Right renal pelvis (tissue), 4 donors: ENCODE results near the gene SMG6. TPM values are rescaled to one million over a fixed set of nuclear protein-coding genes. Genes with fewer than 3 reads are reported as not detected.
A peak's percentile ranks its signal among the peaks of the same experiment; 100 is the strongest.

Experiments
- DNase-seq, 4 donors: peaks; one replicate each; pipeline ENCODE4 v3.0.0-alpha.2; 2013; ENCODE audit warnings: low read depth in 4 of 4, low spot score in 3 of 4, missing footprints in 1 of 4
- polyA plus RNA-seq, 4 donors: library from polyadenylated mRNA; unstranded; fragments of 120-200 nt; gene quantifications; one replicate each; pipeline ENCODE4 v1.2.1, GENCODE V29; 2013; ENCODE audit not compliant: insufficient read length in 4 of 4

The SMG6 gene
- polyA plus RNA-seq, 4 donors = 31.8 to 35.8 (median 33.1) TPM

- no peak for DNase-seq
Measured at GRCh38 chr17:2237950-2238349, 65.6 kb downstream of the SMG6 start.

DNA sequence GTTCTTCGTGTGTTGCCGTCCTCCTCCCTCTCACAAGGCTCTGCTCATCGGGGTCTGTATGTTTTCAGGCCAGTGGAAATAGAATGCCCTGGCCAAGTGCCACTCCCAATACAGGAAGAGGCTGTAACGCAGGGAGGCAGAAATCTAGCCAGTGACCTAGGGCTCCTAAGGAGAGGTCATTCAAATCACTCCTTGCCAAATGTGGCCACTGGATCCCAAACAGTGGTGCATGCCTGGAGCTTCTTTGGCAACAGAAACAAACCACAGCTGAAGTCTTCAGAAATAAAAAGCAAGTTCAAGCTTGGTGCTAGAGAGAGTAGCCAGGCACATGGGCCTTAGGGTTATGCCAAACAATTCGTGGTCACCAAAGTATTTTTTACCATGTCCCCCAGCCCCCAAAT, 66.1 kb downstream of the SMG6 start:
- no peak for DNase-seq

DNA sequence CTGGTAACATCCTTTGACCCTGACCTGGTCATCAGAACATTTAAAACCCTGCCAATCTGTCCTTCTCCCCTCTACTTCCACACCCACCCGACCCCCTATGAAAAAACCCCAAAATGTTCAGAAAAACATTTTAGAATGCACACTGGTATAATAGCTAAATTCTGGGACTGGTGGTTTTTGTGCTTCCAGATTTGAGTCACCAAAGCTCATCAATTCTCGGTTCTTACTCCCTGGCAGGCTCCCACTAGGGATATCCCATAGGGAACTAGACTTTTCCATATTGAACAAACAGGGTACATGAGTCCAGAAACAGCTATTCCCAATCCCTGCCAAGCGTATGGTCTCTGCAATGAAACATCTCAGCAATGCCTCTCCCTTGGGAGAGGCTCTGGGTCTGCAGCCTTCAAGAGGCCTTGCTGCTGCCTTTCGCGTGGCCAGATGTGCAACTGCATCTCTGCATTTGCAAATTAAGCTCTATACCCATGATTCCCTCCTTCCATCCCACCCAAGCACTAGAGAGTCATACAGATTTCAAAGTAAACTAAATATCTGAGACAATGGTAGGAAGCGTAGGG, 67.7 kb downstream of the SMG6 start:
- no peak for DNase-seq

DNA sequence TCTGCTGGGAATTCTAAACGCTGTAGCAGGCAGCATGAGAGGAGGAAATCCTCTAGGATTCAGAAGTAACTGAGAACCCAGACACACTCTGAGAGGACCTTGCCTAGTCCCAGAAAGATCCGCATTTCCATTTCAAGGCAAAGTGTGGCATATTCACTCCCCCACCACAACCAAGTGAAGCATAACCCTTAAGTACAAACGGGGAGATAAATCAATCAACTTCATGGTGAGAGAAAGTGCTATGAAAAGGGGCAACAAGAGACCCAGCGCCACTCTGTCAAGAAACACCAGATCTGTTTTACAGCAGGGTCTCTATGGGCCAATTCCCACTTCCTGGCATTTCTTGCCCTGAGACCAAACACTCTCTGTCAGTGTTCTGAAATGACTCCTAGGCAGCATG, 68.3 kb downstream of the SMG6 start:
- DNase-seq = no peak

- DNase-seq = no peak
Measured at GRCh38 chr17:2233441-2233947, 70.1 kb downstream of the SMG6 start.

- DNase-seq = no peak
Measured at GRCh38 chr17:2232244-2232638, 71.3 kb downstream of the SMG6 start.

GRCh38 chr17:2230877-2231276, 72.7 kb downstream of the SMG6 start:
- no peak for DNase-seq

DNA sequence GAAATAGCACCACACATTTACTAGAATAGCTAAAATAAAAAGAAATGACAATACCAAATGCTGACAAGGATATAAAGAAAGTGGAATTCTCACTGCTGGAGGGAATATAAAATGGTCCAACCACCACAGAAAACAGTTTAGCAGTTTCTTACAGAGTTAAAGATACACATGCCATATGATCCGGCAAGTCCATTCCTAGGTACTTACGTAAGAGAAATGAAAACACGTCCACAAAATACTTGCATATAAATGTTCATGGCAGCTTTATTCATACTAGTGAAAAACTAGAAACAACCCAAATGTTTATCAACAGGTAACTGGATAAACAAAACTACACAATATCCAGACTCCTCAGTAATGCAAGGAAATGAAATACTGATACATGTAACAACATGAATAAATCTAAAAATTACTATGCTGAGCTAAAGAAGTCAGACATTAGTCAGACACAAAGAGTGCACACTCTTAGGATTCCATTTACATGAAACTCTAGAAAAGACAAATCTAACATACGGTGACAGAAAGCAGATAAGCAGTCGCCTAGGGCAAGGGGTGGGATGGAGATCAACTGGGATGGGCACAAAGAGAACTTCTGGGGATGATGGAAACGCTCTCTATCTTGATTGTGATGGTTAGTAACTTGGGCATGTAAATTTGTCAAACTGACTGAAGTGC, 76.4 kb downstream of the SMG6 start:
- DNase-seq = no peak

DNA sequence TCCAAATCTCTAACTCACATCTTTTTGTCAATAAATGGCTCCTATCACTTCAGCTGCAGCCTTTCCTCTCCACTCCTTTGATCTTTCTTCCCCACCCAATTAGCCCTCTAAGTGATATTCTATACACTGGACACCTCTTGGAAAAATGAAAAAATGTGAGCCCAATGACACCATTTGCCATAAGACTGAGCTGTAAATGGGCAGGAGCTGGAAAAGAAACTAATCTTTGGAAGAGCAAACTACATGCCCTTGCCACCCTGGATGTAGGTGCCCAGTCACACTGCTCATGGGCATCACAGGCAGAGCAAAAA, 80.0 kb downstream of the SMG6 start:
- no peak for DNase-seq

DNA sequence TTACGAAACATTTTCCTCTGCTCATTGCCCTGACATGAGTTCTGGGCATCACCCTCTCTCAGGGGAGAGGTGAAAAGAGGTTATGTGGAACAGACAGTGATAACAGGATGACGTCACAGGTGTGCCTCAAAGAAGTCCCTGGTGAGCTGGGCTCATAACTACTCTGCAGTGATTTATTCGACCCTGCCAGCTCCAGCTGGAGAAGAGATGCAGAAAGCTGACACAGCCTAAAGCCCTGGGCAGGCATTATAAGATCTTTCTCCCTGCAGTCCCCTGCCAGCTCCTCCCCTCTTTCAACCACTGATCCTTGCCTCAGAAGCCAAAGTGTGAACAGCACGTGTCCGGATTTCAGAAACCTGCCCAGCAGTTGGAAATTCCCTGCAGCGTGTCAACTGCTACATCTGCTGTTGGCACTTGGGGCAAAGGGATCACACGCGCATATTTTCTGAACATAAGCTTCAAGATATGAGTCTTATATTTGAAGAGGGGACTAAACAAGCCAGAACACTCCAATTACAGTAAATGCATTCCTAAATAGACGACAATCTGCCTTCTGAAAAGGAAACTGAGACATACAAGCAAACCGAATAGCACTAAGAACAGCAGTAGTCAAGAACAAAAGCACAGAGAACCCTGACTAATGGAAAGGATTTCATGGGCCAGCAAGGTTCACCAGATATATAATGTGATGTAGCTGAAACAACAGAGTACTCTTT, 80.5 kb downstream of the SMG6 start:
- DNase-seq = no peak

- DNase-seq = no peak
Measured at GRCh38 chr17:2222301-2222700, 81.3 kb downstream of the SMG6 start.

- DNase-seq = no peak
Measured at GRCh38 chr17:2218426-2218825, 85.2 kb downstream of the SMG6 start.

DNA sequence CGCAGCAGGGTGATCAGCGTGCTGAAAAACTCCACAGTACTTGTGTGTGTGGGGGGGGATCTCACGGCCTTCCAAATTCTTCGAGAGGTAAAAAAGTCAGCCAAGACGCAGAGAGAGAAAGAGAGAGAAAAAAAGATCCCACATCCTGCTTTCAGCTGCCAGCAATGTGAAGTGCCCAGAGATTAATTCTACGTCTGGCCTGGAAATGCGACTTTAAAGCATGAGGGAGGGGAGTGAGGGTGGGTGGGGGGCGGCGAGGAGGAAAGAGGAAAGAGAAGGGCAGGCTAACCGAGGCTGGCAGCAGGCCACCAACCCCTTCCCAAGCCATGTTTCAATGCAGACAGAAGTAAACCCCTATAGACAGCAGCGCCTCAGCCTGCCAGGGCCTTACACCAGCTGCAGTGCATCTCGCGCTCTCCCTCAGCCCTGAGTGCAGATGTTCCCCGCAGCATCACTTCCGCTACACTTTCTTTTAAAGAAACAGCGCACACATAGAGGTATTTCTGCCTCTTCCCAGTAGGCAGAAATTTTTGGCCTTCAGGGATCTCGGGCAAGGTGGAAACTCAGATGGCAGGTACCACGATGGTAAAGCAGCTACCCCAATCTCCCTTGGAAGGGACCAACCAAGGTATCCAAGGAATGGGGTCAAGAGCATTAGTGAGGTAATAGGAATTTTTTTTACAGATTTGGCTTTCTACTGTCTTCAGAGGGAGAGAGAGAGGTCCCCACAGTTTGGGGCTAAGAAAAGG, 87.8 kb downstream of the SMG6 start:
- DNase-seq = peak; percentile 66 to 73 (median 66)

DNA sequence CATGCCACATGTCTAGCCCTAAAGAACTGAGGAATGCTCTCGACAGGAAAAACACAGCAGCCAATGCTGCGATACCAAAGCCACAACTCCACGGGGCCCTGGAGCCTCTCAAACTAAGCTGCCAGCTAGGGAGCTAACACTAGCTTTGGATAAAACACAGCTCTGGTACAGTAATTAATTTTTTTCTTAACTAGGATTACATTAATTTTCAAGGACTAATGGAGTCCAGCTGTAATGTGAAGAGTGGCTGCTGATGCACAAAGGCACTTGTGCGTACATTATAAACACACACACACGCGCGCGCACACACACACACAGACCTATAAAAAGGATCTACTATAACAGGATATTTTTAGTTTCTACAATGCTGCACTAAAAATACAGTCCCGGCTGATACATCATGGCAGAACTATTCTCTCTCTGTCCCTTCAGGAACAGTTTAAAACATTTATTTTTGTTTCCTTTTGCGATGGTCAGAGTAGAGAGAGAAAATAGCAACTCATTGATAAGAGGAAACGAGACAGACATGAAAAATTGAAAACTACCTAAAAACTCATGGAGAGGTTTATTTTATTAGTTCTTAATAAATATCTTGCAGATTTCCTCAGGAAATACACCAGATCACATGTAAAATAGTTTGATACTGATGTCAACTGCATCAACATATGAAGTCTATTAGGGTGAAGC, 88.5 kb downstream of the SMG6 start:
- DNase-seq = no peak

DNA sequence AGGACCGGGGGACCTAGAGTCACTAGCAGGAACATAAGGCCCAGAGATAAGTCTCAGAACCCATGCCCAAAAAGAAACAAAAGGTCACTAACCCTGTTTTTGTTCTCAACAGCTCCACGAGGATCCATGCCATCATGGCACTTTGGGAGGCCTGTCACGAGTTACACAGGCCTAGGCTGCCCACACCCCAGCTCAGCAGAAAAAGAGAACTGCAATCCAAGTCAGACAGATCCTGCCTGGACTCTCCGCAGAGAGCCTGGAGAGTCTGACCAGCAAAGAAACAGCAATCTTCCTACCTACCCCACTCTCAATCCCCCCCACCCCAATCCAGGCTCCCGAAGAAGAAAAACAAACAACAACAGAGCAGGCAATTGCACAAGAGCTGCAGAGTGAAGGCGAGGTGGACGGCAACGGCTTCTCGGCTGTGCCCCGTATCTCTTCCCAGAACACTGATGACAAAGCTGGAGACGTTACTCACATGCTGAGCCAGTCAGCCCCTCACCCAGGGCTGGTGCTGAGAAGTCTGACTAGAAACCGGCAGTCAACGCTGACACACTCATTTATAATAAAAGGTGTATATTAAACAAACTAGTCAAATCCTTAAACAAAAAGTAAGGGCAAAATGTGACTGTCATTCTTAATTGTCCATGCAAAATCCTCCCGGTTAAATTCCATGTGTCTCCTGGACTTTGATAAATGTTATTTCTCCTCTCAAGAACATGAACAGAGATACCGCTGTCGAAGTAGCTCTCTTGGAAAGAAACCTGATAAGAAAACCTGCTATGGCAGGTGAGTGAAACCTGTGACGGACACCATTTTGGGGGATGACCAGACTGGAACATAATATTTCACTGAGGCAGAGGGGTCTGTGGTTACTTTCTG, 89.3 kb downstream of the SMG6 start:
- no peak for DNase-seq

DNA sequence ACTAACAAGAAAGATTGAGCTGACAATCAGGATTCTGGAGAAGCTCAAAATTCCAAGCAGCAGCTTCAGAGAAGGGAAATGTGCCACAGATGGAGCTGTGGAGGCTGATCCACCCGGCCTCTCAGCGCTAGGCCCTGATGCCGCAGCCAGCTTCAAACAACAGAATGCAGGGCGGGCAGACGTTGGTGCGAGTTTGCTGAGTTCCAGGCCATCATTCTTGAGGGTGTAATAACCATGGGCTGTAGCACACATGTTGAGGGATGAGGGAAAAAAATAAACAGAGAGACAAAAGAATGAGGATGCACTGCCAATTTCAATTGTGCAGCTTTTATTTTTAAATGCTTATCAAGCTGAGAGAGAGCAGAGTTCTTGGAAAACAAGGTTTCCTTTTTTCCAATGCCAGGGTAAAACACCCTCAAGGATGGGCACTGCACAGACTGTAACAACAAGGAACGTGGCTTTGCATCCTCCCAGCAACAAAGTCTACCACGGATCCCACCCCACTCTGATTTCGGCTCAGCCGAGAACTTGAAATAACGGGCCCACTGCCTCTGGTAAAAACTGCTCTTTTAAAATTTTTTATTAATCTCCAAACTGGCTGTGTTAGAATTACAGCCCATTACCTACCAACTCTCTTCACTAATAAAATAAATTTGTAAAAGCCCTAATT, 90.2 kb downstream of the SMG6 start:
- no peak for DNase-seq

GRCh38 chr17:2212400-2212981, 91.1 kb downstream of the SMG6 start:
- DNase-seq = no peak

DNA sequence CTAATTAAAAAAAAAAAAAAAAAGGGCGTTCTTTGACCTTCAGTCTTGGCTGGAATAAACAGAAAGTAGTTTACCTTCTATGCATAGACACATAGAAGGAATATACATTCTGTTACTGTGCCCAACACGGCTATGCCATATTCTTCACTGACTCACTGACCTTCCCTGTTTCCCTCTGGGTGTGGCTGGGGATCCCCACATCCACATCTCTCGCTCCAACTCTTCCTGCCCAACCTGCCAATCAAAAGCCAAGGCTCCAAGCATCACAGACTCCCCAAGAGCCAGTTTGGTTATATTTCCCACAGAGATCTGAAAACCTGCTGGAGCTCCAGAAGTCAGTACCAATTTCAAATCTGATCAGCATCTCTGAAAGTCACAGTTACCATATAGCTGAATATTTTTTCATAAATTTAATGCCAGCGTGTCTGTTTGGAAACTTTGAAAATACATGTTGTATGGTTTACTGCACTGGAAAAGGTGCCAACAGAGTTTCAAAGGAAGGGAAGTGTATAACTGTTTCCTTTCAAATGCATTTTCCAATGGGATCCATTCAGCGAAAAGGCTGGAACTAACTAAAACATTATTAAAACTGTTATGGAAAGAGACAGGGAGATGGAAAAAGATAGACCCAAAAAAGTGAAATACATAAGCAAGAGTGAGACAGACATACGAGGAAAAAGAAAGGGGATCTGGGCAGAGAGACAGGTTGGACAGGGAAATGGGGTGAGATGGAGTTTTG, 91.8 kb downstream of the SMG6 start:
- no peak for DNase-seq
